ENCODE measurements around the gene HIGD1A.

DNA sequence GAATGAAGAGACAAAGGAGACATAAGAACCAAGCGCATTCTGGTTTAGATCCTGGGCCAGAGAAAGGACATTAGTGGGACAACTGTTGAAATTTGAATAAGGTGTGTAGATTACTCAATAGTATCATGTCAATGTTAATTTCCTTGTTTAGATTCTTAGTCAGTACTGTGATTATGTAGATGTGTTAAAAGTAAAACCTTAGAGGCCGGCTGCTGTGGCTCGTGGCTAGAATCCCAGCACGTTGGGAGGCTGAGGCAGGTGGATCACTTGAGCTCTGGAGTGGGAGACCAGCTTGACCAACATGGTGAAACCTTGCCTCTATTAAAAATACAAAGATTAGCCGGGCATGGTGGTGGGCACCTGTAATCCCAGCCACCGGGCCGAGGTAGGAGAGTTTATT is 44.7 kb upstream of the HIGD1A start:
- TF ChIP-seq EP300 (conservative IDR thresholded peaks at IDR 0.05; ENCODE audit: poor library complexity, severe bottlenecking) = no peak
- TF ChIP-seq, protein P1, sequence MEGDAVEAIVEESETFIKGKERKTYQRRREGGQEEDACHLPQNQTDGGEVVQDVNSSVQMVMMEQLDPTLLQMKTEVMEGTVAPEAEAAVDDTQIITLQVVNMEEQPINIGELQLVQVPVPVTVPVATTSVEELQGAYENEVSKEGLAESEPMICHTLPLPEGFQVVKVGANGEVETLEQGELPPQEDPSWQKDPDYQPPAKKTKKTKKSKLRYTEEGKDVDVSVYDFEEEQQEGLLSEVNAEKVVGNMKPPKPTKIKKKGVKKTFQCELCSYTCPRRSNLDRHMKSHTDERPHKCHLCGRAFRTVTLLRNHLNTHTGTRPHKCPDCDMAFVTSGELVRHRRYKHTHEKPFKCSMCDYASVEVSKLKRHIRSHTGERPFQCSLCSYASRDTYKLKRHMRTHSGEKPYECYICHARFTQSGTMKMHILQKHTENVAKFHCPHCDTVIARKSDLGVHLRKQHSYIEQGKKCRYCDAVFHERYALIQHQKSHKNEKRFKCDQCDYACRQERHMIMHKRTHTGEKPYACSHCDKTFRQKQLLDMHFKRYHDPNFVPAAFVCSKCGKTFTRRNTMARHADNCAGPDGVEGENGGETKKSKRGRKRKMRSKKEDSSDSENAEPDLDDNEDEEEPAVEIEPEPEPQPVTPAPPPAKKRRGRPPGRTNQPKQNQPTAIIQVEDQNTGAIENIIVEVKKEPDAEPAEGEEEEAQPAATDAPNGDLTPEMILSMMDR (IDR thresholded peaks at IDR 0.05; ENCODE audit: poor library complexity, severe bottlenecking) = no peak

Data from neural cell (in vitro differentiated cells).